ENCODE measurements around the gene TRIM9. TPM values are rescaled to one million over a fixed set of nuclear protein-coding genes. Genes with fewer than 3 reads are reported as not detected.

Gene TRIM9
- total and polyA plus RNA-seq, 2 donors (not counting 3 experiments of a cell fraction or from before 2014, with no cell fraction given), result not detected

- ChIA-PET POLR2A (no interaction called here), CTCF (interaction anchor here (0.9 to 2.7 kb wide), 6 partner anchors 11 to 826 kb away, joined by 3 to 12 read pairs (median 8); no protein-coding TSS in a partner anchor)
- H3K27me3 ChIP-seq (ENCODE audit: control insufficient read depth in 2 of 2, insufficient read depth in 2 of 2, low read length in 2 of 2), result no peaks in the 10 kb centered on the region
- dilution Hi-C loops (cut with MboI; ENCODE audit: extremely low pct_ligation_motif_present, low sequenced_read_pairs) (no loop called here), intact Hi-C loops (cut with micrococcal nuclease) (no loop called here)
- H3K79me2 ChIP-seq (ENCODE audit: control insufficient read depth, insufficient read depth, low read length), result no peaks in the 10 kb centered on the region
- H3K4me3 ChIP-seq (replicated peaks in 1 of 3; ENCODE audit: insufficient read depth in 1 of 3, low read depth in 1 of 3, low read length in 3 of 3), result no peak overlapping the region
- H3K9ac ChIP-seq (replicated peaks; ENCODE audit: extremely low read depth, insufficient read depth, low read length), result no peak overlapping the region
- peaks cover 18% of the 10 kb centered on the region for H3K4me1 ChIP-seq (ENCODE audit: control insufficient read depth, extremely low read depth, insufficient read depth, low read length)
- H3K36me3 ChIP-seq (ENCODE audit: control insufficient read depth in 2 of 2, extremely low read depth in 1 of 2, insufficient read depth in 2 of 2, low read length in 2 of 2), result no peaks in the 10 kb centered on the region
- DNase-seq (ENCODE audit: low read depth, low spot score) (no peak), FAIRE-seq (no peak)
- H2AFZ ChIP-seq (ENCODE audit: low read depth, low read length), result no peak overlapping the region
- no peaks in the 10 kb centered on the region for H4K20me1 ChIP-seq (replicated peaks; ENCODE audit: control insufficient read depth, extremely low read depth, insufficient read depth, low read length)
- BruUV-seq (replicated peaks), result no TSS peak
- TF ChIP-seq JUN (IDR thresholded peaks at IDR 0.05; ENCODE audit: borderline replicate concordance, insufficient read depth, insufficient read length, low read depth), result no peak
- no peak for TF ChIP-seq CTCF (IDR thresholded peaks at IDR 0.05; ENCODE audit: extremely low read depth in 1 of 2, insufficient read depth in 1 of 2, low read depth in 1 of 2, low read length in 2 of 2)
- no peak for TF ChIP-seq POLR2A (IDR thresholded peaks at IDR 0.05; ENCODE audit: low read depth, low read length)
- no peak for TF ChIP-seq MYC (IDR thresholded peaks at IDR 0.05; ENCODE audit: low read depth, low read length)
- no peak for TF ChIP-seq MAX (IDR thresholded peaks at IDR 0.05; ENCODE audit: insufficient read depth, insufficient read length)
- TF ChIP-seq POLR2AphosphoS5 (IDR thresholded peaks at IDR 0.05; ENCODE audit: insufficient read depth, low read depth, low read length), result no peak
- no peak for TF ChIP-seq FOS (IDR thresholded peaks at IDR 0.05; ENCODE audit: borderline replicate concordance, insufficient read depth, low read length)
- TF ChIP-seq EZH2 (IDR thresholded peaks at IDR 0.05; ENCODE audit: borderline replicate concordance, low read depth, low read length, severe bottlenecking), result no peak
- H3K9me1 ChIP-seq (replicated peaks; ENCODE audit: control insufficient read depth, extremely low read depth, insufficient read depth, low read length), result no peaks in the 10 kb centered on the region
- H3K4me2 ChIP-seq (ENCODE audit: insufficient read depth, low read length), result no peak overlapping the region
- no peaks in the 10 kb centered on the region for H3K9me3 ChIP-seq (replicated peaks; ENCODE audit: control insufficient read depth, insufficient read depth, low read length)
- H3K27ac ChIP-seq (ENCODE audit: insufficient read depth, low read depth, low read length), result no peak overlapping the region
Observed at GRCh38 chr14:50953502-50953901, 141.4 kb downstream of the TRIM9 start.

Measured in endothelial cell of umbilical vein (primary cell).